Left kidney (tissue), 8 donors: ENCODE measurements around the gene CNKSR3. TPM values are rescaled to one million over a fixed set of nuclear protein-coding genes. Genes with fewer than 3 reads are reported as not detected.
"Not testable (repeated sequence)": the region's sequence is repeated elsewhere in the genome, so short reads cannot be mapped to it uniquely, and the experiment has no call there.

ENCODE experiments used
- DNase-seq: peaks from one replicate; pipeline ENCODE4 v3.0.0-alpha.2; 2013
- long read RNA-seq, 8 donors: transcript quantifications; one replicate each; lab custom pipeline, GENCODE V29; 2026
- polyA plus RNA-seq: library from polyadenylated mRNA; unstranded; fragments of 120-200 nt; gene quantifications from one replicate; pipeline ENCODE4 v1.2.1, GENCODE V29; 2013; ENCODE audit not compliant: insufficient read length

CNKSR3 gene
- 58.4 TPM for polyA plus RNA-seq
- long read RNA-seq, donor 1, full-length matches to known transcripts = 12 of 12 reads
- long read RNA-seq, donor 1, partial matches to known transcripts = 0 of 12 reads
- long read RNA-seq, donor 1, other reads (novel, unspliced or antisense) = 0 of 12 reads
- long read RNA-seq, donor 2, full-length matches to known transcripts = 9 of 9 reads
- long read RNA-seq, donor 2, partial matches to known transcripts = 0 of 9 reads
- long read RNA-seq, donor 2, other reads (novel, unspliced or antisense) = 0 of 9 reads
- long read RNA-seq, donor 3, full-length matches to known transcripts = 3 of 3 reads
- long read RNA-seq, donor 3, partial matches to known transcripts = 0 of 3 reads
- long read RNA-seq, donor 3, other reads (novel, unspliced or antisense) = 0 of 3 reads
- long read RNA-seq, donor 4 = 0 reads
- long read RNA-seq, donor 5, full-length matches to known transcripts = 7 of 7 reads
- long read RNA-seq, donor 5, partial matches to known transcripts = 0 of 7 reads
- long read RNA-seq, donor 5, other reads (novel, unspliced or antisense) = 0 of 7 reads
- long read RNA-seq, donor 6, full-length matches to known transcripts = 8 of 8 reads
- long read RNA-seq, donor 6, partial matches to known transcripts = 0 of 8 reads
- long read RNA-seq, donor 6, other reads (novel, unspliced or antisense) = 0 of 8 reads
- long read RNA-seq, donor 7, full-length matches to known transcripts = 8 of 8 reads
- long read RNA-seq, donor 7, partial matches to known transcripts = 0 of 8 reads
- long read RNA-seq, donor 7, other reads (novel, unspliced or antisense) = 0 of 8 reads
- long read RNA-seq, donor 8, full-length matches to known transcripts = 4 of 4 reads
- long read RNA-seq, donor 8, partial matches to known transcripts = 0 of 4 reads
- long read RNA-seq, donor 8, other reads (novel, unspliced or antisense) = 0 of 4 reads

DNA sequence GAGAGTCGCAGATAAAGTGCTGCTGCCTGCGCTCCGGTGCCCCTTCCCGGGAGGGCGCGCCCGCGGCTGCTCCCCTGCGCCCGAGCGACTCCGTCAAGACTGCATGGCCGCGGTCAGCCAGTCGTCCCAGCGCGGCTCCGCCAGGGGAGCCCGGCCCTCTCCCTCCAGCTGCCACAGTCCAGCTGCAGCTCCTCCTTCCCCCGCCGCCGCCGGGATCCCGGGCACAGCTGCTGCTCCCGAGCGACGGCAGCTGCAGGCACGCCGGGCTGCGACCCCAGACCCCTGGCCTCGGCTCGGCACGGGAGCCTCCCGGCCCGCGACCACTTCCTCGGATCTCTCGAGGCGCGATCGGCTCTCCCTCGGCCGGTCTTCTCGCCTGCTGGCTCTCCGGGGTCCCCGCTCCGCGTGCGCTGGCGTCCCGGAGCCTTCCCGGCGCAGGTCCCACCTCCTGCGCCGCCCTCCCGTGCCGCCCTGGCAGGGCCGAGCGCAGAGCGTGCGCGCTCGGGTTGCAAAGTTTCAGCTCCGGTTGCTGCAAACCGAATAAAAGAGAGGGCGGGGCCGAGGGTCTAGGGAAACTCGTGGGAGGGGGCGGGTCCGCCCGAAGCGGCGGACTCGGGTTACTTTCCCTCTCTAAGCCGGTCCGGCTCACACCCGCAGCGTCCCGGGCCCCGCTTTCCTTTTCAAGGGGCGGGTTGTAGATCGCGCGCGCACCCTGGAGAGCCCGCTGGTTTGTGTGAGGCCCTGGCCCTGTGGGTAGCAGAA is at the start of gene CNKSR3:
TSS of gene CNKSR3 (minus strand) at position 542 of the 762 bp plus-strand sequence. CDS start 571 bp downstream, outside the sequence.
- DNase-seq = peak; percentile 96

DNA sequence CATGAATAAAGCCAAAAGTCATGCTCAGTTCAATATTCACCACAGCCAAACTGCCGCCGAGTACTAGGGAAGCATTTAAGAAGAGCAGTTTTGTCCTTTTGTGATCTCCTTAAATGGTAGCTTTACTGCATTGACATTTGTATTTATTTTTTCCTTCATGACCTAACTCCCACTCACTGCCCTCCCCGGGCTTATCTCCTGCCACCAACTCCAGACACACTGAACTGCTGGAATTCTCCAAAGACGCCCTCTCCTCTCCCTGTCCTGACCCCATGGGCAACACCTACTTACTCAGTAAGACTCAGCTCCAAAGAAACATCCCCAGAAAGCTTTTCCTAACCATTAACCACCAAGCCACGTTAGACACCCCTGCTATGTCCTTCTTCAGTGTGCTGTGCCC is 48.5 kb upstream of the CNKSR3 start:
- no peak for DNase-seq

DNA sequence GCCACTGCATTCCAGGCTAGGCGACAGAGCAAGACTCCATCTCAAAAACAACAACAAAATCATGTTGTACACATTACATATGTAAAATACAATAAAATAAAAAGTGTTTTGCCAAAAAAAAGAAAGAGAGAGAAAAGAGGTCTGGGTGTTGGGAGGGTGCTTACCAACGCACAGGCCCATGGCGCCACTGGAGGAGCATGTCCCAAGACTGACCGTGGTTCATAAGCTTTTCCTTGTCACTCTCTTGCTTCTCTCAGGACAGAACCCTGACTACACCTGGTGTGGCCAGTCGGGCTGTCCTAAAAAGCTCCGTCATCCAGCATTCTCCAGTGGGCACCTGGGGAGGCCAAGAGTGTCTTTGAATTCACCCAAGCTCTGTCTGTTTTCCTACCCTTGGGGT is 48.0 kb upstream of the CNKSR3 start:
- no peak for DNase-seq

DNA sequence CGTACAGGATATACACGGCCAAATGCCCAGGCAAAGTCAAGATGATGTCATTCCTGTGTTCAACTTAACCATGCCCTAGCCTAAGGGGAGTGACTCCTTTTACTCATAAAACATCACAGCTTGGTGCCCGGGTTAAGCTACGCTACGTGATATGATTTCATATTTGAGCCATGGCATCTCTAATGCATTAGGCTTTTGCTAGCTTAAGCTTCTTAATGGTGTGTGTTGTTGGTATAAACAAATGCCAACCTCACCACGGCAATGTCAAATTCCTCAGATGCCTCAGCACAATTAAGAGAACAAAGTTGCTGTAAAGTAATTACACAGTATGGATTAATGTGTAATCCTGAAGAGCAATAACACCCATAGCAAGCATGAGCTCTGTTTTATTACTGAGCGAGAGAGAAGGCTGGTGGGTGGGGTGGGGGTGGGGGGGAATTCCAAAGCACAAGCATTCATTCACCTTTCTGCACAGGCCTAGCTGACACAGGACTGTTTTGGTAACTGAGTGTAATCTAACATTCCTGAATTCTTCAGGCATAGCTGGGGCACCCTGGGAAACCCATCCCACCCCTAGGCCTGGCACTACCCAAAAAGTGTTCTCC is 44.7 kb upstream of the CNKSR3 start:
- peak; percentile 70 for DNase-seq

DNA sequence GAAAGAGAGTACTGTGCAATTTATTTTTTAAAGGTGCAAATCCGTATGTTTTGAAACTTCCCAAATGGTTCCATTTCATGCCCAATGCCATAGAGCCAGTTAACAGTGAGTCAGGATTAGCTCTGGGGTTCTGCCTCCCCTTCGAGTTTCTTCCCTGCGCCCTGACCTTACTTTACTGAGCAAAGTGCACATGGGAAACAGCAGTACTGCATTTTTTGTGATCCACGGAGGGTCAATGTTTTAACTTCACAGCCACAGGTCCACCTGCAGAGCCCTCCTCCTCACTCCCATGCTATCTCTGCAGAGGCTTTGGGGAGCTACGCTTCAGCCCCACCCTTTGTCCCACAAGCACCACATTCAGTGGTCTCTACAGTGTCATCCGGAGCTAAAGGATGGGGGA is 44.0 kb upstream of the CNKSR3 start:
- DNase-seq = no peak

DNA sequence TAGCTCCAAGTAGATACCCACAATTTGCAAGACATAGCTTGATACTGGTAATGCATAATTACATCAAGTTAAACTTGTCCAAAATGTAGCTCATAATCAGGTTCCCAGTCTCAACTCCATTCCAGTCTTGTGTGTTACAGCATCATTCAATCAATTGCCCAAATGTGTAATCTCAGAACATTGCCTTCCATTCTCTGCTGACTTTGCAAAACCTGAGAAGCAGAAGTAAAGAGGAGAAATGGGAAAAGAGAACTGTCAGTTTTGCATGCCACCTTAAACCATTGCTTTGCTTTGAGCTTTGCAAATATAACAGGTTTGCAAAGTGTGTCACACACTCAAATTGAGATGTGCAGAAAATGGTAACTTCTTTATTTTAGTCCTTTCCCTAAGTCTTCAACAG is 40.3 kb upstream of the CNKSR3 start:
- no peak for DNase-seq

DNA sequence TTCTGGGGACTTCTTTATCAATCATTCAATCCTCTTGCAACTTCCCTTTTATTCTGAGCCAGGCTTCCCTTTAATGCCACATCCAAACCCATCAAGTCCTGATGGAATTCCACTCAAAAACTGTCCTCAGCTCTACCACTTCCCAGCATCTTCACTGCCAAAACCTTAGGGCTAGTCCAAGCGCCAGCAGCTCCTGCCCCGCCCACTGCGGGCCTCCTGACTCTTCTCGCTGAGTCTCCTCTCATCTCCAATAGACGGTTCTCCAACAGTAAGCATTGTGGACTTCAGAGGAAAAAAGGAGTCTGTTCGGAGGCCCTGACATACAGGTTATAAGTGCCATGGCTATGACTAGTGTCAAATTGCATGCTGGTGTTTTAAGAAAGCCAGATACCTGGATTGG is 38.7 kb upstream of the CNKSR3 start:
- no peak for DNase-seq

DNA sequence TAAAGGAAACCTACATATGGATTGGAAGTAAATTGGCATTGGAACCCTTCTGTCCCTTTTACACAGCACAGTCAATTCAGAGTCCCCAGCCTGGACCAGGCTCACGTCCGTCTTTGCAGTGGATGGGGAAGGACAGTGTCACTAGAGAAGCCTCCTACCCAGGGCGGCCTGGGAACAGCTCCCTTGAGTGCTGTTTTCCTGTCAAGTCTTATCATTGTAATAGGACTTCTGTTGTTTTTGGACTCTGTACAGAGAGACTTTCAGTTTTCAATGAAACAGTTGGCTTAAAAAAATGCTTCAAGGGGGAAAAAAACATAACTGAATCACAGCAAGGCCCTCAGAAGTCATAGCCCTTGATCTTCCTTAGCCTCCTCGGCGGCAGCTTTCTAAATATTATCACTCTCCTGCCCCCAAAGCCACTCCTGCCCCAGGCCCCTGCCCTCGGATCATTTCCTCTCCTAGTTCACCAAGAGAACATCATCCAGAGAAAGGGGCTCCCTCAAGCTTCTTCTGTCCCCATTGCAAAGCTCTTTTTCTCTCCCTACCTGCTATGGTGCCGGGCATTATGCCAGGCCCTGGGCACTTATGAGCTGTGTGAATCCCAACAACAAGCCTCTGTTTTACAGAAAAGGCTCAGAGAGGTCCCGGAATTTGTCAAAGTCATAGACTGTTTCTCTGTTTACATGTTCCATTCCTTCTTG is 37.8 kb upstream of the CNKSR3 start:
- DNase-seq = peak; percentile 69

DNA sequence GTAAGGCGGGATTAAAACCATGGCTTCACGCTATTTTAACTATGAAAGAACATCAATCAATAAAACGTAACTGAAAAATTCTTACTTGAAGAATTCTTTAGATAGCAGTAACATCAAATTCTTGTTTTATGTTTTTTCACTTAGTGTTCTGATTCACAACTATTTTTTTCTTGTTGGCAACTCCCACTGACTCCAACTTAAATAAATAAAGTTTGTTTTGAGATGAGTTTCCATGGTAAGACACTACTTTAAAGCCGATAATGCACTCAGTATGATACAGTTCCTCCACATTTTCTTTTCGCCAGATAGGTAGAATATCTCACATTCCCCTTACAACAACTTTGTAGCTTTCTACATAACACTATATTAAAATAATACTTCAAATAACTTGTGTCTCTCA is 33.1 kb upstream of the CNKSR3 start:
- DNase-seq = no peak

DNA sequence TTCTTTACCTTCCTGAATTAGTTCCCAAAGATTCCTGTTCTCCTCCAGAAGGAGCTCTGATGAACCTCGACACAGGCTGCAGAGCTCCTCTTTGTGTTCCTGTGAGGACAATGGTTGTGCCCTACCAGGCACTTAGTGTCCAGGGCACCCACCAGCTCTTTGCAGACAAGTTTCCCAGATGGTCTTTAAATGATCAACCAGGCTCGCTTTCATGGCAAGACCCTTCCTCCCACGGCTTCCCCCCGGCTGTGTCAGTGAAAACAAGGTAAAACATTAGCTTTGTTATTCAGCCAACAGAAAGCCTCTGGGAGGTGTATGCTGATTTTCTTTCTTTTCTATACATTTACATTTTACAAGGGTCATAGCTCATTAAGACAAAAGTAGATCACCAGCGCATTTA is 32.3 kb upstream of the CNKSR3 start:
- DNase-seq = peak; percentile 54

DNA sequence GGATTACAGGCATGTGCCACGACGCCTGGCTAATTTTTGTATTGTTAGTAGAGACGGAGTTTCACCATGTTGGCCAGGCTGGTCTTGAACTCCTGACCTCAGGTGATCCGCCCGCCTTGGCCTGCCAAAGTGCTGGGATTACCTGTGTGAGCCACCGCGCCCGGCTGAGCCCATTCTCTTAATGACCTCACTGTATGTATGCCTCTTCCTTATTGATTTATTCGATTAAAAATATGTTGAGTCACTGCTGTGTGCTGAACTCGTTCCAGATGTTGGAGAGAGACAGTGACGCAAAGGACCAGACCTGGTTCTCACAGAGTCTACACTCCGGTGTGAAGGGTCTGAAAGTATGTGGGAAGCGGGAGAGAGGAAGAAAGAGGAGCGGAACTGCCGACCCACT is 31.4 kb upstream of the CNKSR3 start:
- not testable (repeated sequence) for DNase-seq

DNA sequence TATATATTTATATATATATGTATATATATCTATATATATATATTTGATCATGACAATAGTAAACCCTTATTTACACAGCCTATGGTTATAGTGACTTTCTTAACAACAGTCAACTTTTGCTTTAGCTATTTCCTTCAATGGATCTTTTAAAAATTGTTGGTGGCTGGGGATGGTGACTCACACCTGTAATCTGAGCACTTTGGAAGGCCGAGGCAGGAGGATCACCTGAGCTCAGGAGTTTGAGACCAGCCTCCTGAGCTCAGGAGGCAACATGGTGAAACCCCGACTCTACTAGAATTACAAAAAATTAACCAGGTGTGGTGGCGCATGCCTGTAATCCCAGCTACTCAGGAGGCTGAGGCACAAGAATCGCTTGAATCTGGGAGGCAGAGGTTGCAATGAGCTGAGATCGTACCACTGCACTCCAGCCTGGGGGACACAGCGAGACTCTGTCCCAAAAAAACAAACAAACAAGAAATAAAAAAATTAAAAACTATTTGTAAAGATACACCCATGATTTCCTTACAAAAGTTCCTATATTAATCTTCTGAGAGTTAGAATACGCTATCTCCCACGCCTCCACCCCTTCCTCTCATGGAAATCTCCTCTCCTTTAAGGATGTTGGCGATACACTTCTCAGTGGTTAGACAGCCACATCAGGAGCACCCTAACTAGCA is 29.2 kb upstream of the CNKSR3 start:
- DNase-seq = no peak

DNA sequence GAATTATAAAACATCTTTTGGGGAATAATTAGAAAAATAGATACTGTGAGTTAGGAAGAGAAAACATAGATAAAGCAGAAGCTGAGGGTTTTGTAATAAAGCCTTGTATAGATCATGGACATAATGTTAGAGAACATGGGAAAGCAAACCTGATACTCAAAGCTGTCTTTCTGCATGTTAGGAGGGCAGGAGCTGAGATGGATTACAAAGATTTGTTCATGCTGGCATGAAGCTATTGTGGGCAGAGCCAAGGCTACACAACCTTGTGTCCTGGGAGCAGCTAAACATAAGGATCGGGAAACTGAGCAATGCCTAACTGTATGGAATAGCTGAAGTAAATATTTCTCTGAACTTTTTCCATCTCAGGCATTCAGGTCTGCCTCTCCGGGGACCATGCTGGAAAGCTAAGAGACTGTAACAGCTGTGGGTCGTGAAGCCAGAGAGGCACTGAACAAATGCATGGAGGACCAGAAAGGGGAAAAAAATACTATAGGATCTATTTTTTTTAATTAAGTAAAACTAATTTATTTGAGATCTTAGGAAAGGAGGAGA is 28.2 kb upstream of the CNKSR3 start:
- no peak for DNase-seq

DNA sequence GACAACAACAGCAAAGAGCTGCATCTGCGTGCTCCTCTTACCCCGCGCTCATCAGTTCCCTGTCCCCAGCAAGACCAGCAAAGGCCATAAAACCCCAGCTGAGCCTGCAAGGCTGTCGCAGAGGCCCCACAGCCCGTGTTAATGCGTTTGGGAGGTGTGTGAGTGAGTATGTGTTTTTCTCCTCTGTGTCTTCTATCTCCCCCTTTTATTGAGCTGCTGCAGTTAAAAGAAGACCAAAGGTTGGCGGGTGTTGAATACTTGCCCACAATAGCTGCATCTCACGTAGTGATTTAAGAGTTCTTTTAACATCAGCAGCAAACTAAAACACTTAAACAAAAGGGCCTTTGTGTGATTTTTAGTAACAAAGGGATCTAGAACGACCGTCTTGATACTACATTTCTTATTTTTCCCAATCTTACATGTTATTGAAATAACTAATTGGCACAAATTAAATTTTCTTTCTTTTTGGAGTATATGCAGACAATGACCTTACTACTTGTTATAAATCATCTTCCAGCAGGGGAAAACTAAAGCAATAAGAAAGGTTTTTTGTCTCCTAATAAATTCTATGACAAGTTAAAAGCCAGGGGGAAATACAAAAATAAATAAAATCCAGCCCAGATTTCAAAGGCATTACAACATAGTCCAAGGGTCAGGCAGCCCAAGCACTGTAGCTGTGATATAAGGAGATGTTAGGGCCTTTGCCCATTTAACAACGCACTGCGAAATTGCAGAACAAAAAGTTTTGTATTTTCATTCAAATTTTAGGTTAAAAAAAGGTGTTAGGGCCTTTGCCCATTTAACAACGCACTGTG is 27.2 kb upstream of the CNKSR3 start:
- no peak for DNase-seq

DNA sequence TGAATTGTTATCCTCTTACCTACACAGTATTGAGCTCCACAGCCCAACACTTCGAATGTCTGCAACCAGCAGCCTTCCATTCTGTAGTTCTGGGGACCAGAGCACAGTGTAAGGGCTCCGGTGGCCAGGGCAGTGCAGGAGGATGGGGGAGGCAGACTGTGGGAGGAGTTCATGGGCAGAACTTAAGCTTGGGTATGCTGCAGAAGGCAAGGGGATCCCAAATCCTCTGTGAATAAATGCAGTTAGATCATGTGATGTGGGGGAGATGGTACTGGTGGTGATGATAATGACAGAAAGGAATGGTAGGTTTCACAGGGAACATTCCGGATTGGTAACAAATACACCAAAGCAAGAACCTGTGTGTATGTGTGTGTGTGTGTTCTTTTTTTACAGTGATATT is 26.5 kb upstream of the CNKSR3 start:
- peak; percentile 50 for DNase-seq

DNA sequence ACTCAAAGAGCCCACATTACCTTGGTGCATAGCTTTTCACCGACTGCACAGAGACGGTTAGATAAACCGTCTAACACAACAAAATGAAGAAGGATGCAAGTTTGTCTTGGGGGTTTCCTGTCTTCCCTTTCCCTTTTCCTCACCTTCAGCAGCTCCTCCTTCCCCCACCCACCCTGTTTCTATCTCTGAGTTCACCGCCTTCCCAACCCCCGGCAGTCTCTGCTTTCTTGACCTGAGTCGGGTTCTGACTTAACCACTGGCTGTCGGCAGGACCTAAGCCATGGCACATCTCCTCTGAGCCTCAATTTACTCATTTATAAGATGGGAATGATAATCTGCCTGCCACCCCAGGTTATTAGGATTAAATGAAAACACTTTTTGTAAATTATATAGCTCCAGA is 25.8 kb upstream of the CNKSR3 start:
- no peak for DNase-seq

DNA sequence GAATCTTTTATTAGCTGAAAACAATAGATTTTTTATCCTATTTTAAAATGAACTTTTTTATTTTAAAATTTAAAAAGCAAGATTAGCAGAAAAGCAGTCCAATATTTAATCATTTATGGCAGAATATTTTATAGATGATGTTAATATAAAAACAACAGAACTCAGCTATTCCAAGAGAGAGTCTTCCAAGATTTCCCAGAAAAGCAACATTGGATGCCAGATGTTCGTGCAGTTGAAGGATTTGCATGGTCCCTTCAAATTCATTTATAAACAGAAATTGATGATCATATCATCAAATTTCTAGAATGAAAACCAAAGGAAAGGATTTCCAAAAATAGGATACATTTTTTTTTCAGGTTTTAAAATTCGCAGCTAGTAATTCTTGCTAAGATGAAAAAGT is 25.4 kb upstream of the CNKSR3 start:
- DNase-seq = no peak

DNA sequence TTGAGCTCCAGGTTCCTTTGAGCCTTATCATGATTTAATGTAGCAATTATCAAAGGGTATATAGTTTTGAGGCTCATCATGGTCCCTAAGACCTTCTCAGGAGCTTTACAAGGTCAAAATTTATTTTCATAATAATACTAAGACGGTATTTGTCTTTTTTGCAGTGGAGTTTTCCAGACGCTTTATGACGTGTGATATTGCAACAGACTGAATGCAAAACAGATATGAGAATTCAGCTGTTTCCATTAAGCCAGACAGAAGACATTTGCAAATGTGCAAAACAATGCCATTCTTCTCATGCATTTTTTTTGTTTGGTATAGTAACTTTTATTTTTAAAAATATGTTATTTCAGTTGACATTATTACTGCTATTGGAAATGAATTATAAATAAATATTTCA is 24.7 kb upstream of the CNKSR3 start:
- DNase-seq = no peak

DNA sequence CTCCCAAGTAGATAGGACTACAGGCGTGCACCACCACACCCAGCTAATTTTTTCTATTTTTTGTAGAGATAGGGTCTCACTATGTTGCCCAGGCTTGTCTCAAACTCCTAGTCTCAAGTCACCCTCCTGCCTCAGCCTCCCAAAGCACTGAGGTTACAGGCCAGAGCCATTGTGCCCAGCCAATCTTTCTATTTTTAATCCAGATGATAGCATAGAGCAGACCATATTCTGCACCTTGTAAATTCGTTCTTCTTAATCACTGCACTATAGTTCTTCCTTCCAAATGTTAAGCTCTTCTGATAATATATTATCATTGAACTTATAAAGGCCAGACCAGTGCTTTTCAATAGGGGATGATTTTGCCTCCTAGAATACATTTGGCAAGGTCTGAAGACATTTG is 24.0 kb upstream of the CNKSR3 start:
- DNase-seq = no peak
